Limb (tissue), 2 donors: ENCODE results near the gene HGS.
A peak's percentile ranks its signal among the peaks of the same experiment; 100 is the strongest.

Experiments used
- DNase-seq, 2 donors: peaks; one replicate each; pipeline ENCODE4 v3.0.0-alpha.2; 2016; ENCODE audit errors: extremely low spot score in 2 of 2

The HGS gene

DNA sequence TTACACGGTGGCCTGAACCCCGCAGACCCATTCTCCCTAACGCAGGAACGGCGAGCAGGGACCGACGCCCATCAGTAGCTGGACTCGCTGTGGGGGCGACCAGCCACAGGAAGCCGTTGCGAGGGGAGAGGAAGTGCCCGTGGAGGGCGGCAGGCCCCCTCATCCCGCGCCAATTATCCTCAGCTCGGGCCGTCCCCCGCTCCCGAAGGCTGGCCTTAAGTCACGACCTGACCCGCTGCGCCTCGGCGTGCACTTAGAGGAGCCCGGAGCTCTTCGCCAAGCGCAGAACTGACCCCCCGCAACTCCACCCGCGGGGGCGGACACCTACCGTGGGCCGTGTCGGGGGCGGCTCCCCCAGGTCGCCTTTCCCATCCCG is 615 bp upstream of the HGS start:
- DNase-seq = no peak

- DNase-seq = no peak
Observed at GRCh38 chr17:81684442-81684911, 666 bp downstream of the HGS start.

- DNase-seq = no peak
Observed at GRCh38 chr17:81685108-81685507, 1.3 kb downstream of the HGS start.

DNA sequence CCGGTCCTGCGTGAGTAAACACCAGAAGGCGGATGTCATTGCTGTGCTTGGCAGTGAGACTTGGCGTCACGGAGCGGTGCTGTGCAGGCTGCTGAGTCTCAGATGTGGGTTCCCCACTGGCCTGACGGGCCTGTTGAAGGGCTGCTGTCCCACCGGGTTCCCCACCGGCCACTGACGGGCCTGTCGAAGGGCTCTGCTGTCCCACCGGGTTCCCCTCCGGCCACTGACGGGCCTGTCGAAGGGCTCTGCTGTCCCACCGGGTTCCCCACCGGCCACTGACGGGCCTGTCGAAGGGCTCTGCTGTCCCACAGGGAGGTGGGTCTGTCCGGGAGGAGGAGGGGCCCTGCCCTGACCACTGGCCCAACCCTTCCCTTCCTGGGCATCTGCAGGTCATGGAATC is 2.8 kb downstream of the HGS start:
- DNase-seq = no peak

DNA sequence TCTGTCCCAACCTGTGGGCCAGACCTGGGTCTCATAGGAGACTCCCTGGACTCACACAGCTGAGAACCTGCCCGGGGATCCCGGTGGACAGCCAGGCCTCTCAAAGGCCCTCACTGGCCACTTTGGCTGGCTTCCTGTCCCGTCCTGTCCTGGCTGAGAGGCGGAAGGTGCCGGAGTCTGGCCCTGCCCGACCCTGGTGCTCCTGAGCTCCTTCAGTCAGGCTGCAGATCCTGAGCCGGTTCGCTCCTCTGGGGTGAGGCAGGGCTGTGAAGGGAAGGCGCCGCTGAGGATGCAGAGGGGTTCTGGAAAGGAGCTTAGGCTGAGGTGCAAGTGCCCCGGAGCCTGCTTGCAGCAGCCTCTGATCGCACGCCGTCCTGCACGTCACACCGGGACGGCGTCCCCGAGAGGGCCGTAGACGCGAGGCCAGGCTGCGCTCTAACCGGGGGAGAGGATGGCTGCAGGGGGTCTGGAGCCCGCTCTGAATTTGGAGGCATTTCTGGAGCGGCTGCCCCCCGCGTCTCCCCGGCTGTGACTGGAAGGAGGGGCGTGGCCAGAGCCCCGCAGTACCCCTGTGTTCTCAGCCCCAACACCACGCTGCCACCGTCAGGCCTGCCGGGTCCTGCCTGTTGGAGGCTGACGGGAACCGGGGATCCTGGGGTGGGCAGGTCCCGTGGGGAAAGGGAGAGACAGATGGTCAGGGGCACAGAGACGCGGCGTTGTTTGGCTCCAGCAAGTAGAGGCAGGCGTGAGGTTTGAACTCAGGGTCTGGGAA is 4.1 kb downstream of the HGS start:
- DNase-seq = no peak

GRCh38 chr17:81688616-81689015 is 4.8 kb downstream of the HGS start:
- DNase-seq = no peak

GRCh38 chr17:81690066-81690465 is 6.3 kb downstream of the HGS start:
- no peak for DNase-seq

DNA sequence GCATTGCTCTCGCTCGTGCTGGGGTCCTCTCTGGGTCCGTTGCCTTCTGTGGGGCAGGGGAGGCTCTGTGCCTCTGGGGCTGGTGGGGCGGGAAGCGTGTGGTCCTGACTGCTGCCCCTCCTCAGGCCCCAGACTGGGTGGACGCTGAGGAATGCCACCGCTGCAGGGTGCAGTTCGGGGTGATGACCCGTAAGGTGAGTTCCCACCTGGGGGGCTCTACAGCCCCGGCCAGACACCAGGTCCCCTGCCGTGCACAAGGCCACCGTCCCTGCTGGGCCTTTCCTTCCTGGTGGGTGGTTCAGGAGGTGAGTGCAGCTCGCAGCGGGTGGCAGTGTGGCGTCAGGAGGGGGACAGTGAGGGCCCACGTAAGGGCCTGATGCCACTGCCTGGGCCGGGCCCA is 6.7 kb downstream of the HGS start:
- DNase-seq = no peak

DNA sequence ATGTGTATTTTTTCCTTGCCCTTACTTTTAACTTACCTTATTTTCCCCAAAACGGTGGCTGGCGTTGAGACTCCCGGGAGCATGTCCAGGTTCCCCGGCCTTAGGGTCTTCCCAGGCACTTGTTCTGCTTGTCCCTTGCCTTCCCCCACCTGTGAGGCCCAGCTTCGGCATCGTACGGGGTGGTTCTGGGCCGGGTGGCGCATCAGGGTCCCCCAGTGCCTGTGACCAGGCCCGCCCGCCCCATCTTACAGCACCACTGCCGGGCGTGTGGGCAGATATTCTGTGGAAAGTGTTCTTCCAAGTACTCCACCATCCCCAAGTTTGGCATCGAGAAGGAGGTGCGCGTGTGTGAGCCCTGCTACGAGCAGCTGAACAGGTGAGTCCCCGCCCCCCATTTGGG is 7.4 kb downstream of the HGS start:
- DNase-seq = no peak

DNA sequence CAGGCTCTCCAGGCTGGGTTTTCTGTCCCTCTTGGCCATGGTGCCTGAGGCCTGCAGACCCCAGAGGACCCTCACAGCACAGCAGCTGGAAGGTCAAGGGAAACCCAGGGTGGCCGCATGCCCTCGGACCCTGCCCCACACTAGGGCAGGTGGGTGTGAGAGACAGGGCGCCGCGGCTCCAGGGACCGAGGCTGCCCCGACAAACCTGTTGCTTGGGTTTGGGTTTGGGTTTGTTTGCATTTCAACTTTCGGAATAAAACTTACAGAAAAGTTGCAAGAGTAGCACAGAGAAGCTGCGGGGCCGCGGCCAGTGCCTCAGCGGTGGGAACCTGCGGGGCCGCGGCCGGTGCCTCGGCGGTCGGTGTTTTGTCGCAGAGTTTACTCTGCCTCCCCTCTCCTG is 7.8 kb downstream of the HGS start:
- DNase-seq = no peak

- no peak for DNase-seq
Observed at GRCh38 chr17:81693509-81694210, 9.8 kb downstream of the HGS start.

- no peak for DNase-seq
Observed at GRCh38 chr17:81694810-81695209, 11.0 kb downstream of the HGS start.

GRCh38 chr17:81695211-81695610 is 11.4 kb downstream of the HGS start:
- no peak for DNase-seq

DNA sequence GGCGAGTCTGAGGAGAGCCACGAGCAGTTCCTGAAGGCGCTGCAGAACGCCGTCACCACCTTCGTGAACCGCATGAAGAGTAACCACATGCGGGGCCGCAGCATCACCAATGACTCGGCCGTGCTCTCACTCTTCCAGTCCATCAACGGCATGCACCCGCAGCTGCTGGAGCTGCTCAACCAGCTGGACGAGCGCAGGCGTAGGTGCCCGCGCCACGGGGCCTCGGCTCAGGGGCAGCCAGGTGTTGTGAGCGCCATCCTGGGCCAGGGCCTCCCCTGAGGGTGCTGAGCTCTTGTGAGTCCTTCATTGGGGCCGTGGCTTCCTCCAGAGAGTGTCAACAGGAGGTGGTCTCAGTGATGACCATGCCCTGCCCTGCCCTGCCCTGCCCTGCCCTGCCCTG is 12.0 kb downstream of the HGS start:
- no peak for DNase-seq

- DNase-seq = no peak
Observed at GRCh38 chr17:81696218-81696941, 12.6 kb downstream of the HGS start.

DNA sequence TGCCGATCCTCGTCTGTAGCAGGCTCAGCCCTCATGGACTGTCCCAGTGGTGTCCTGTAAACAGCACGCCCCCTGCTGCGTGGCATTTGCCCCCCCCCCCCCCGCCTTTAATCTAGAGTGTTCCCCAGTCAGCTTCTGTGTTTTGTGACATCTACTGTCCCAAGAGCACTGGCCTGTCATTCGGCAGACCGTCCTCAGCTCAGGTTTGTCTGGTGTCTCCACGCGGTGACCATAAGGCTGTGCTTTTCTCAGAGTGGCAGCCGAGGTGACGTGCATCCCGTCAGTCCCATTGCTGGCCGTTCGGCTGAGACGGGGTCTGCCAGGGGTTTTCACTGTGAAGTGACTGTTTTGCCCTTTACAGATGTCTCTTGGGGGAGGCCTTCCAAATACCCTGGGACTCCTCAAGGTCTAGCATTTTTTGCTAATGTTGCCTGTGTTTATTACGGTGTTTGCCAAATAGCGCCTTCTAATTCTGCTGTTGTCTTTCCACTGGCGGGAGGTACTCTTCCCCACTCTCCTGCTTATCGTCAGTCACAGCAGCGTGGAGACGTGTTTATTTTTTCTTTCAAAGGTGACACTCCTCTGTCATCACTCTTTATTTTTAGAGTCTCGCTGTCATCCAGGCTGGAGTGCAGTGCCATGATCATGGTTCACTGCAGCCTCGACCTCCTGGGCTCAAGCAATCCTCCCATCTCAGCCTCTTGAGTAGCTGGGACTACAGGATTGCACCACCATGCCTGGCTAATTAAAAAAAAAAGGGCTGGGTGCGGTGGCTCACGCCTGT is 13.6 kb downstream of the HGS start:
- no peak for DNase-seq

- no peak for DNase-seq
Observed at GRCh38 chr17:81700353-81701287, 16.8 kb downstream of the HGS start.

DNA sequence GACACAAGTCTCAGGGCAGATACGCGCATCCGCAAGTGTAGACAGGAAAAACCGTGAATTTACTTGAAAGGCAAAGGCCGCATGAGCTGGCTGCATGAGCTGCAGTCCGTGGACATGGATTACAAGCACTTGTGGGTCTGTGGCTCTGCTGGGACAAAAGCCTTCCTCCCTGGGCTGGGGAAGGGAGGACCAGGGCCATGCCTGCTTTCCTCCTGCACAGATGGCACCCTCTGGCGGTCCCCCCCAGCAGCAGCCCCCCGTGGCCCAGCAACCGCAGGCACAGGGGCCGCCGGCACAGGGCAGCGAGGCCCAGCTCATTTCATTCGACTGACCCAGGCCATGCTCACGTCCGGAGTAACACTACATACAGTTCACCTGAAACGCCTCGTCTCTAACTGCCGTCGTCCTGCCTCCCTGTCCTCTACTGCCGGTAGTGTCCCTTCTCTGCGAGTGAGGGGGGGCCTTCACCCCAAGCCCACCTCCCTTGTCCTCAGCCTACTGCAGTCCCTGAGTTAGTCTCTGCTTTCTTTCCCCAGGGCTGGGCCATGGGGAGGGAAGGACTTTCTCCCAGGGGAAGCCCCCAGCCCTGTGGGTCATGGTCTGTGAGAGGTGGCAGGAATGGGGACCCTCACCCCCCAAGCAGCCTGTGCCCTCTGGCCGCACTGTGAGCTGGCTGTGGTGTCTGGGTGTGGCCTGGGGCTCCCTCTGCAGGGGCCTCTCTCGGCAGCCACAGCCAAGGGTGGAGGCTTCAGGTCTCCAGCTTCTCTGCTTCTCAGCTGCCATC is 17.7 kb downstream of the HGS start:
- no peak for DNase-seq

GRCh38 chr17:81702934-81703746 is 19.3 kb downstream of the HGS start, which contains the start of gene MRPL12:
Gene MRPL12 (plus strand): TSS chr17:81703367. CDS start chr17:81703502, 135 bp downstream.
- DNase-seq = peak; percentile 94 to 96
